Retinal pigment epithelial cell (primary cell): ENCODE measurements around the gene P3R3URF.

ENCODE experiments used
- DNase-seq: peaks from one replicate; pipeline ENCODE4 v3.0.0-alpha.2; 2010; ENCODE audit warnings: low read depth
- H3K4me3 ChIP-seq: 2 replicates; pipeline ENCODE4 v1.5.1; 2011; ENCODE audit warnings: mild to moderate bottlenecking, low read length, control low read depth, moderate library complexity
- CTCF ChIP-seq: conservative IDR thresholded peaks from 2 replicates; pipeline ENCODE4 v1.5.1; 2011; ENCODE audit warnings: low read depth, low read length, control low read depth, inconsistent platforms

P3R3URF gene

GRCh38 chr1:46181343-46182260 lies 5.3 kb upstream of the P3R3URF start:
- DNase-seq: no peak

GRCh38 chr1:46180082-46180616 lies 3.9 kb upstream of the P3R3URF start:
- TF ChIP-seq CTCF: peak; percentile 33
- no peak overlapping the region for H3K4me3 ChIP-seq
- no peak for DNase-seq

More at GRCh38 chr1:46181343-46182260, 5.3 kb upstream of the P3R3URF start:
- TF ChIP-seq CTCF: no peak
- H3K4me3 ChIP-seq: no peak overlapping the region

GRCh38 chr1:46179138-46180081 lies 3.1 kb upstream of the P3R3URF start:
- TF ChIP-seq CTCF: peak; percentile 93
- H3K4me3 ChIP-seq: no peak overlapping the region

GRCh38 chr1:46175243-46175642 lies 1.0 kb downstream of the P3R3URF start:
- no peak overlapping the region for H3K4me3 ChIP-seq
- no peak for TF ChIP-seq CTCF
- DNase-seq: no peak

More at GRCh38 chr1:46179138-46180081, 3.1 kb upstream of the P3R3URF start:
- DNase-seq: no peak

- DNase-seq: no peak
- no peak within 1 kb of the TSS for H3K4me3 ChIP-seq
- TF ChIP-seq CTCF: no peak
These were observed 1.6 kb downstream of the P3R3URF start, which contains the start of gene TSPAN1 for GRCh38 chr1:46174448-46175231. Gene TSPAN1 (plus strand): TSS chr1:46175087. CDS start chr1:46181108, 6,021 bp downstream.

- no peak for TF ChIP-seq CTCF
- H3K4me3 ChIP-seq: no peak overlapping the region
- DNase-seq: no peak
These were observed 2.9 kb downstream of the P3R3URF start for GRCh38 chr1:46173361-46173856.
